HTR-8/SVneo (cell line): ENCODE measurements around the gene SLC25A5.
"Not testable (repeated sequence)": the region's sequence is repeated elsewhere in the genome, so short reads cannot be mapped to it uniquely, and the experiment has no call there.

ENCODE experiments used
- DNase-seq: peaks from one replicate; pipeline ENCODE4 v3.0.0; 2011; ENCODE audit warnings: low spot score, mixed read lengths; ENCODE audit not compliant: insufficient read length
- FAIRE-seq: peaks from 2 replicates; lab custom pipeline; 2011; peaks lifted over from hg19 to GRCh38; lab: Jason Lieb, UNC

The SLC25A5 gene

GRCh38 chrX:119467842-119468550 lies at the start of gene SLC25A5:
SLC25A5 (plus strand) TSS chrX:119468444; CDS start chrX:119468516, 72 bp downstream.
- DNase-seq (peak; percentile 49), FAIRE-seq (peak; percentile 28)

GRCh38 chrX:119419146-119419545 lies 49.1 kb upstream of the SLC25A5 start:
- no peak for DNase-seq
- FAIRE-seq: no peak

GRCh38 chrX:119419898-119420297 lies 48.3 kb upstream of the SLC25A5 start:
- FAIRE-seq (no peak), DNase-seq (no peak)

GRCh38 chrX:119421016-119421705 lies 47.1 kb upstream of the SLC25A5 start:
- FAIRE-seq: no peak
- no peak for DNase-seq

GRCh38 chrX:119423631-119424030 lies 44.6 kb upstream of the SLC25A5 start:
- DNase-seq (no peak), FAIRE-seq (no peak)

GRCh38 chrX:119424999-119425398 lies 43.2 kb upstream of the SLC25A5 start:
- FAIRE-seq (no peak), DNase-seq (no peak)

GRCh38 chrX:119427024-119427794 lies 41.0 kb upstream of the SLC25A5 start:
- no peak for FAIRE-seq
- no peak for DNase-seq

- DNase-seq (no peak), FAIRE-seq (no peak)
Observed at GRCh38 chrX:119427795-119428185, 40.5 kb upstream of the SLC25A5 start.

- peak; percentile 33 for FAIRE-seq
- peak; percentile 23 for DNase-seq
Observed at GRCh38 chrX:119429471-119429870, 38.8 kb upstream of the SLC25A5 start.

- FAIRE-seq, DNase-seq: not testable (repeated sequence)
Observed at GRCh38 chrX:119441295-119441694, 26.9 kb upstream of the SLC25A5 start.

GRCh38 chrX:119442286-119442685 lies 26.0 kb upstream of the SLC25A5 start:
- no peak for FAIRE-seq
- no peak for DNase-seq

- FAIRE-seq: no peak
- no peak for DNase-seq
Observed at GRCh38 chrX:119453202-119453601, 15.0 kb upstream of the SLC25A5 start.

- FAIRE-seq: no peak
- no peak for DNase-seq
Observed at GRCh38 chrX:119455264-119455663, 13.0 kb upstream of the SLC25A5 start.

GRCh38 chrX:119459181-119459580 lies 9.1 kb upstream of the SLC25A5 start:
- no peak for FAIRE-seq

GRCh38 chrX:119465555-119465954 lies 2.7 kb upstream of the SLC25A5 start:
- DNase-seq (no peak), FAIRE-seq (no peak)

More at GRCh38 chrX:119459181-119459580, 9.1 kb upstream of the SLC25A5 start:
- DNase-seq: no peak

GRCh38 chrX:119466970-119467369 lies 1.3 kb upstream of the SLC25A5 start:
- DNase-seq: no peak
- no peak for FAIRE-seq

GRCh38 chrX:119467433-119467832 lies 811 bp upstream of the SLC25A5 start:
- FAIRE-seq (no peak), DNase-seq (no peak)

- peak; percentile 23 for DNase-seq
- no peak for FAIRE-seq
Observed at GRCh38 chrX:119468551-119469312, 488 bp downstream of the SLC25A5 start.

GRCh38 chrX:119469313-119469635 lies 1.0 kb downstream of the SLC25A5 start:
- DNase-seq (no peak), FAIRE-seq (no peak)

- DNase-seq (no peak), FAIRE-seq (no peak)
Observed at GRCh38 chrX:119474615-119475388, 6.6 kb downstream of the SLC25A5 start.
